ENCODE data around the gene ERG. TPM values are rescaled to one million over a fixed set of nuclear protein-coding genes. Genes with fewer than 3 reads are reported as not detected.

Gene ERG
- total RNA-seq, 1 donor from 2014 or later = not detected

DNA sequence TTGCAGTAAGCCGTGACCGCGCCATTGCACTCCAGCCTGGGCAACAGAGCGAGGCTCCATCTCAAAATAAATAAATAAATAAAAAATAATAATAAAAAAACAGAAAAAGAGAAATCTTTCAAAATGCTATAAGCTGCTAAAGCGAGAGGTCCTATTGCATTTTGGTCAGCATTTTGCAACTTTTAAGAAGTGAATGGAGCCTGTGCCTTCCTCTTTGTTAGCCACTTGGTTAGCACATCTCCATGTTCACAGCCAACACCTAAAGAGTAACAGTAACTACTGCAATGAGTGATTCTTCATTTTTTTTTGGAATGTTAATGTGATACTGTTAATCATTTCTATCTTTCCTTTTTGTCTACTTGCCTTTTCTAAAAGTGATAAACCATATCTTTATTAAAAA is 80.6 kb downstream of the ERG start:
- no peaks in the 10 kb centered on the region for H3K27me3 ChIP-seq
- H2AFZ ChIP-seq (replicated peaks) = no peak overlapping the region
- no peak overlapping the region for H3K4me2 ChIP-seq
- H3K4me1 Mint-ChIP-seq = no peaks in the 10 kb centered on the region
- peaks cover 7% of the 10 kb centered on the region for H3K27me3 Mint-ChIP-seq (ENCODE audit: insufficient read depth, low read depth)
- no peaks in the 10 kb centered on the region for H3K36me3 ChIP-seq
- no peaks in the 10 kb centered on the region for H3K9me3 Mint-ChIP-seq
- no peak for DNase-seq (ENCODE audit: low spot score)
- no peak overlapping the region for H3K4me3 ChIP-seq
- H3K27ac ChIP-seq = no peak overlapping the region
- no peak overlapping the region for H3K27ac Mint-ChIP-seq
- no peak overlapping the region for H3K4me3 Mint-ChIP-seq
- H3K4me1 ChIP-seq = no peaks in the 10 kb centered on the region
- H3K9me3 ChIP-seq (ENCODE audit: low read depth) = no peaks in the 10 kb centered on the region
- H3K36me3 Mint-ChIP-seq = no peaks in the 10 kb centered on the region
- TF ChIP-seq, protein P1, sequence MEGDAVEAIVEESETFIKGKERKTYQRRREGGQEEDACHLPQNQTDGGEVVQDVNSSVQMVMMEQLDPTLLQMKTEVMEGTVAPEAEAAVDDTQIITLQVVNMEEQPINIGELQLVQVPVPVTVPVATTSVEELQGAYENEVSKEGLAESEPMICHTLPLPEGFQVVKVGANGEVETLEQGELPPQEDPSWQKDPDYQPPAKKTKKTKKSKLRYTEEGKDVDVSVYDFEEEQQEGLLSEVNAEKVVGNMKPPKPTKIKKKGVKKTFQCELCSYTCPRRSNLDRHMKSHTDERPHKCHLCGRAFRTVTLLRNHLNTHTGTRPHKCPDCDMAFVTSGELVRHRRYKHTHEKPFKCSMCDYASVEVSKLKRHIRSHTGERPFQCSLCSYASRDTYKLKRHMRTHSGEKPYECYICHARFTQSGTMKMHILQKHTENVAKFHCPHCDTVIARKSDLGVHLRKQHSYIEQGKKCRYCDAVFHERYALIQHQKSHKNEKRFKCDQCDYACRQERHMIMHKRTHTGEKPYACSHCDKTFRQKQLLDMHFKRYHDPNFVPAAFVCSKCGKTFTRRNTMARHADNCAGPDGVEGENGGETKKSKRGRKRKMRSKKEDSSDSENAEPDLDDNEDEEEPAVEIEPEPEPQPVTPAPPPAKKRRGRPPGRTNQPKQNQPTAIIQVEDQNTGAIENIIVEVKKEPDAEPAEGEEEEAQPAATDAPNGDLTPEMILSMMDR (IDR thresholded peaks at IDR 0.05) = no peak
- no peak for TF ChIP-seq EZH2 (IDR thresholded peaks at IDR 0.05)
- H4K20me1 ChIP-seq (ENCODE audit: low read depth) = no peaks in the 10 kb centered on the region
- H3K79me2 ChIP-seq (ENCODE audit: low read depth) = no peaks in the 10 kb centered on the region
- no peaks in the 10 kb centered on the region for H3F3A ChIP-seq (ENCODE audit: low read depth)
- H3K9ac ChIP-seq = no peak overlapping the region

DNA sequence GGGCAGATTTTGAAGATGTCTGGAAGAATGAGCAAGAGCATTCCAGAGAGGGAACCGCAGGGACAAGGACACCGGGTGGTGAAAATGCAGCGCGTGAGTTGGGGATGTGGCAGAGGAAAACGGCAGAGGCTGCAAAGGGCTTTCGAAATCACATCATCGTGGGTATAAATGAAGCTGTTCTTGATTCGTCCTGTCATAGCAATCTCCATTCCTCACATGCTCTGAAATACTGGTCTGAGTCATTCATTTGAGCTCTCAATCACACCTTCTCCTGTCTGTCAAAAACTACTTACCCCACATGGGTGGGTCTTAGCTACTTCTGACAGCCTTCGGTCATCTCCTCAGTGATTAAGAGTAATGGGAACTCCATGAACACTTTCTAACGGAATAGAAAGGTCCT is 81.5 kb downstream of the ERG start:
- DNase-seq (ENCODE audit: low spot score) = no peak
- Mint-ChIP-seq H3K36me3 (no peaks in the 10 kb centered on the region), H3K27ac (no peak overlapping the region), H3K9me3 (no peaks in the 10 kb centered on the region), H3K4me3 (no peak overlapping the region), H3K4me1 (no peaks in the 10 kb centered on the region), H3K27me3 (ENCODE audit: insufficient read depth, low read depth) (peaks cover 7% of the 10 kb centered on the region)
- no peak for TF ChIP-seq EZH2 (IDR thresholded peaks at IDR 0.05)
- TF ChIP-seq EZH2phosphoT487 (IDR thresholded peaks at IDR 0.05) = no peak
- TF ChIP-seq, protein P1 (IDR thresholded peaks at IDR 0.05) = no peak
- H3K4me1 ChIP-seq = no peaks in the 10 kb centered on the region
- no peak overlapping the region for H3K4me2 ChIP-seq
- no peak overlapping the region for H3K9ac ChIP-seq
- no peaks in the 10 kb centered on the region for H3K9me3 ChIP-seq (ENCODE audit: low read depth)
- H2AFZ ChIP-seq (replicated peaks) = no peak overlapping the region
- no peak overlapping the region for H3K4me3 ChIP-seq
- H3K79me2 ChIP-seq (ENCODE audit: low read depth) = no peaks in the 10 kb centered on the region
- H4K20me1 ChIP-seq (ENCODE audit: low read depth) = no peaks in the 10 kb centered on the region
- no peaks in the 10 kb centered on the region for H3F3A ChIP-seq (ENCODE audit: low read depth)
- H3K27me3 ChIP-seq = no peaks in the 10 kb centered on the region
- H3K36me3 ChIP-seq = no peaks in the 10 kb centered on the region
- no peak overlapping the region for H3K27ac ChIP-seq

DNA sequence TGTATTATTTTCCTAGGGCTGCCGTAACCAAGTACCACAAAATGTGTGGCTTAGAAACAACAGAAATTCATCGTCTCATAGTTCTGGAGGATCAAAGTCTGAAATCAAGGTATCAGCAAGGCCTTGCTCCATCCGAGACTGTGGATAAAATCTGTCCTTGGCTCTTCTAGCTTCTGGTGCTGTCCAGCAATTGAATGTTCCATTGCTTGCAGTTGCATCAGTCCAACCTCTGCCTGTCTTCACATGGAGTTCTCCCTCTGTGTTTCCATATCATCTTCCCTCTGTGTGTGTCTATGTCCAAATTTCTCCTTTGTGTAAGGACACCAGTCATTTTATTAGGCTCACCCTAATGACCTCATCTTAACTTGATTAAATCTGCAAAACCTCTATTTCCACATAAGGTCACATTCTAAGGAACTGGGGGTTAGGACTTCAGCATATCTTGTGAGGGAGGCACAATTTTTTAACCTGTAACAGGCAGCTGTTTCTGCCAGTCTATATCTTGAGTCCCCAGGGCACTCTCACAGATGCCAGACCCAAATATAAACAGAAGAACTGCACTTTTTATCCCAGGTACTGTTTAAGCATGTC is 84.2 kb downstream of the ERG start:
- no peak overlapping the region for H3K4me3 Mint-ChIP-seq
- Histone ChIP-seq H3K4me3 (no peak overlapping the region), H3K4me2 (no peak overlapping the region), H3K4me1 (no peaks in the 10 kb centered on the region), H3K27me3 (no peaks in the 10 kb centered on the region), H3K9ac (no peak overlapping the region), H3K9me3 (ENCODE audit: low read depth) (no peaks in the 10 kb centered on the region), H4K20me1 (ENCODE audit: low read depth) (no peaks in the 10 kb centered on the region), H3F3A (ENCODE audit: low read depth) (no peaks in the 10 kb centered on the region), H2AFZ (replicated peaks) (no peak overlapping the region), H3K79me2 (ENCODE audit: low read depth) (no peaks in the 10 kb centered on the region), H3K27ac (no peak overlapping the region), H3K36me3 (no peaks in the 10 kb centered on the region)
- TF ChIP-seq, protein P1 (IDR thresholded peaks at IDR 0.05) = no peak
- TF ChIP-seq EZH2 (IDR thresholded peaks at IDR 0.05) = no peak
- H3K4me1 Mint-ChIP-seq = no peaks in the 10 kb centered on the region
- H3K27me3 Mint-ChIP-seq (ENCODE audit: insufficient read depth, low read depth) = peaks cover 4% of the 10 kb centered on the region
- H3K9me3 Mint-ChIP-seq = no peaks in the 10 kb centered on the region
- H3K27ac Mint-ChIP-seq = no peak overlapping the region
- H3K36me3 Mint-ChIP-seq = no peaks in the 10 kb centered on the region
- no peak for DNase-seq (ENCODE audit: low spot score)

Data from neural progenitor cell (in vitro differentiated cells).